ENCODE measurements around the gene GGA2. TPM values are rescaled to one million over a fixed set of nuclear protein-coding genes. Genes with fewer than 3 reads are reported as not detected.

Gene GGA2
- total RNA-seq, 1 experiment from 2014 or later, result 26.5 TPM

- intact Hi-C loops (cut with micrococcal nuclease), result no loop called here
- TF ChIP-seq EZH2phosphoT487 (IDR thresholded peaks at IDR 0.05; ENCODE audit: borderline replicate concordance, low read length) (no peak), EZH2 (IDR thresholded peaks at IDR 0.05; ENCODE audit: low read length, unreplicated experiment) (no peak), CTCF (conservative IDR thresholded peaks at IDR 0.05; ENCODE audit: low read depth, low read length) (no peak)
- Histone ChIP-seq H3K4me2 (ENCODE audit: low read length) (peak overlapping the region; percentile 91), H4K20me1 (ENCODE audit: low read length) (peaks cover 32% of the 10 kb centered on the region), H3K27ac (ENCODE audit: low read length) (no peak overlapping the region), H3K9ac (ENCODE audit: low read length) (peak overlapping the region; percentile 63; the same call in 1 of the 2 replicates), H3K4me3 (ENCODE audit: low read length) (peak overlapping the region; percentile 80), H3K36me3 (ENCODE audit: low read depth, low read length) (no peaks in the 10 kb centered on the region), H3K9me2 (replicated peaks; ENCODE audit: low read length) (no peaks in the 10 kb centered on the region), H3K4me1 (ENCODE audit: insufficient read depth, low read length) (peaks cover 16% of the 10 kb centered on the region), H2AFZ (ENCODE audit: low read length) (no peak overlapping the region), H3F3A (ENCODE audit: low read length, unreplicated experiment) (no peaks in the 10 kb centered on the region), H3K79me2 (ENCODE audit: low read length) (peaks cover 50% of the 10 kb centered on the region), H3K27me3 (ENCODE audit: low read length) (no peaks in the 10 kb centered on the region), H3K9me3 (ENCODE audit: low read length) (no peaks in the 10 kb centered on the region)
- ATAC-seq (no peak), DNase-seq (no peak)
- ChIA-PET CTCF (no interaction called here), POLR2A (ENCODE audit: unreplicated experiment) (no interaction called here)
- BruUV-seq (replicated peaks), result TSS peak; percentile 70
These were observed 896 bp downstream of the GGA2 start for GRCh38 chr16:23509441-23509754.

GRCh38 chr16:23508589-23509440 is 1.5 kb downstream of the GGA2 start:
- ChIA-PET POLR2A (ENCODE audit: unreplicated experiment) (no interaction called here), CTCF (interaction anchor here (0.6 kb wide), 1 partner anchor 50 kb away, joined by 3 read pairs; no protein-coding TSS in a partner anchor)
- intact Hi-C loops (cut with micrococcal nuclease), result no loop called here
- ATAC-seq, result no peak; the same call in 1 of the 2 replicates
- H4K20me1 ChIP-seq (ENCODE audit: low read length), result peaks cover 38% of the 10 kb centered on the region
- TF ChIP-seq EZH2phosphoT487 (IDR thresholded peaks at IDR 0.05; ENCODE audit: borderline replicate concordance, low read length) (no peak), CTCF (conservative IDR thresholded peaks at IDR 0.05; ENCODE audit: low read depth, low read length) (no peak)
- no peaks in the 10 kb centered on the region for H3K36me3 ChIP-seq (ENCODE audit: low read depth, low read length)
- H3K9ac ChIP-seq (ENCODE audit: low read length), result peak overlapping the region; percentile 63; the same call in 1 of the 2 replicates
- no TSS peak for BruUV-seq (replicated peaks)
- no peak overlapping the region for H2AFZ ChIP-seq (ENCODE audit: low read length)
- H3F3A ChIP-seq (ENCODE audit: low read length, unreplicated experiment), result no peaks in the 10 kb centered on the region
- H3K4me3 ChIP-seq (ENCODE audit: low read length), result peak overlapping the region; percentile 80
- peaks cover 56% of the 10 kb centered on the region for H3K79me2 ChIP-seq (ENCODE audit: low read length)
- DNase-seq, result peak; percentile 4
- H3K9me3 ChIP-seq (ENCODE audit: low read length), result no peaks in the 10 kb centered on the region
- no peak overlapping the region for H3K27ac ChIP-seq (ENCODE audit: low read length)
- H3K27me3 ChIP-seq (ENCODE audit: low read length), result no peaks in the 10 kb centered on the region
- peaks cover 21% of the 10 kb centered on the region for H3K4me1 ChIP-seq (ENCODE audit: insufficient read depth, low read length)
- peak overlapping the region; percentile 91 for H3K4me2 ChIP-seq (ENCODE audit: low read length)
- no peaks in the 10 kb centered on the region for H3K9me2 ChIP-seq (replicated peaks; ENCODE audit: low read length)

GRCh38 chr16:23506606-23506994 is 3.7 kb downstream of the GGA2 start:
- ChIA-PET CTCF (interaction anchor here (2.2 kb wide), 1 partner anchor 72 kb away, joined by 8 read pairs; no protein-coding TSS in a partner anchor), POLR2A (ENCODE audit: unreplicated experiment) (no interaction called here)
- Histone ChIP-seq H3K27ac (ENCODE audit: low read length) (no peak overlapping the region), H3F3A (ENCODE audit: low read length, unreplicated experiment) (no peaks in the 10 kb centered on the region), H2AFZ (ENCODE audit: low read length) (no peak overlapping the region), H3K4me2 (ENCODE audit: low read length) (no peak overlapping the region), H4K20me1 (ENCODE audit: low read length) (peaks cover 38% of the 10 kb centered on the region), H3K4me3 (ENCODE audit: low read length) (no peak overlapping the region), H3K4me1 (ENCODE audit: insufficient read depth, low read length) (peaks cover 21% of the 10 kb centered on the region), H3K9me3 (ENCODE audit: low read length) (no peaks in the 10 kb centered on the region), H3K27me3 (ENCODE audit: low read length) (no peaks in the 10 kb centered on the region), H3K36me3 (ENCODE audit: low read depth, low read length) (no peaks in the 10 kb centered on the region), H3K9me2 (replicated peaks; ENCODE audit: low read length) (no peaks in the 10 kb centered on the region), H3K9ac (ENCODE audit: low read length) (no peak overlapping the region), H3K79me2 (ENCODE audit: low read length) (peaks cover 77% of the 10 kb centered on the region)
- no TSS peak for BruUV-seq (replicated peaks)
- TF ChIP-seq EZH2phosphoT487 (IDR thresholded peaks at IDR 0.05; ENCODE audit: borderline replicate concordance, low read length) (no peak), CTCF (conservative IDR thresholded peaks at IDR 0.05; ENCODE audit: low read depth, low read length) (no peak), EZH2 (IDR thresholded peaks at IDR 0.05; ENCODE audit: low read length, unreplicated experiment) (no peak)
- intact Hi-C loops (cut with micrococcal nuclease), result no loop called here
- DNase-seq (no peak), ATAC-seq (no peak)
